LNCaP clone FGC (cell line): ENCODE data around the gene CDKAL1.

Experiments used
- DNase-seq: peaks from one replicate; pipeline ENCODE4 v3.0.0-alpha.2; 2011; ENCODE audit warnings: low read depth
- H3K4me3 ChIP-seq: 2 replicates; pipeline ENCODE4 v1.5.1; 2011; ENCODE audit warnings: mild to moderate bottlenecking, low read depth, low read length, control low read depth
- CTCF ChIP-seq: IDR thresholded peaks from 2 replicates; pipeline ENCODE4 v1.5.1; 2012; ENCODE audit warnings: mild to moderate bottlenecking; ENCODE audit not compliant: control insufficient read depth, insufficient read depth; ENCODE audit errors: extremely low read depth

The CDKAL1 gene

DNA sequence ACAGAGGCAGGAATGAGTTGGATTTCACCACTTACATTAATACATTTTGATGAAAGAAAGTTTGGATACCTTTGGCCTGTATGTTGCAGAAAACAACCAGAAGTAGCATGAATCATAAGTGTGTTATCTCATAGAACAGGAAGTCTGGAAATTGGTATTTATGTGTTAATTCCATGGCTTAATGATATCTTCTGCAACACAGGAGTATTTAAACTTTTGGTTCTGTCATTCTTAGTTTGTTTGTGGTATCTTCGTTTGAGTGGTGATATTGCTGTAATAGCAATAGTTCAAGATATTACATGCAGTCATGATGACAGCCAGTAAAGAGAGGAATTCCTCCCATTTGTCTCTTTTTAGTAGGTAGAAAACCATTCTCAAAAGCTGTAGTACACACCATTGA is 177.3 kb downstream of the CDKAL1 start:
- no peak for DNase-seq
- TF ChIP-seq CTCF: no peak
- H3K4me3 ChIP-seq: no peak overlapping the region

- no peak for TF ChIP-seq CTCF
- DNase-seq: no peak
- H3K4me3 ChIP-seq: no peak overlapping the region
Measured at GRCh38 chr6:20712011-20712410, 177.8 kb downstream of the CDKAL1 start.

GRCh38 chr6:20715135-20715806 is 181.0 kb downstream of the CDKAL1 start:
- no peak overlapping the region for H3K4me3 ChIP-seq
- TF ChIP-seq CTCF: no peak

DNA sequence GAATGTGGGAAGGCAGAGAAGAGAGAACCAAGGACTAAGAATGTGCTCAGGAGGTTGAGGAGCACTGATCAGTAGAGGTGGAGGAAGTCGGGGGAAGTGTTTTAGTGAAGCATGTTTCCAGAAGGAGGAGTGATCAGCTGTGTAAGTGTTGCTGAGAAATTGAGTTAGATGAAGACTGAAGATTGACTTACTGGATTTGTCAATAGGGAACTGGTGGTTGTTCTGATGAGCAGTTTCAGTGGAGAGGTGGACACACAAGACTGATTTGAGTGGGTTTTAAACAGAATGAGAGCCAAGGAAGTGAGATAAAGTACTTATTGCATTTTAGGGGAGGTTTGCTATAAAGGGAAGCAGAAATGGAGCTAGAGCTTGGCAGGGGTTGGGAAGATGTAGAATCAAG is 182.6 kb downstream of the CDKAL1 start:
- no peak overlapping the region for H3K4me3 ChIP-seq
- no peak for TF ChIP-seq CTCF
- DNase-seq: no peak

More at GRCh38 chr6:20715135-20715806, 181.0 kb downstream of the CDKAL1 start:
- no peak for DNase-seq

DNA sequence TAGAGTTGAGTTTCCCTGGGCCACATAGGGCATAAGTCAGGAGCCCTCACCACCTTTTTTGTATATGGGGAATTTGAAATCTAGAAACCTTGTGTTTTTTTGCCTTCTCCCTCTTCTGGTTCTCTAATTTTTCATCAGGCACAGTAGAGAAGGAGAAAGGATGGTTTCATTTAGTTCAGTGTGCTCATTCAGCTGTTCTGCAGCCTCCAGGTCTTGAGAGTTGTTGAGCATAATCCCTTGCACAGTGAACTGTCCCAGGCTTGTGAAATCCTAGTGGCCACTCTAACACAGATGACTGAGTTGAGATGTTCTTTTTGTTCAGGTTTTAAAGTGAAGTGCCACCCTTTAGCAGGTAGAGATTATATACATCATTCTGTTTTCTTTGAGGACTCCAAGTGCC is 183.5 kb downstream of the CDKAL1 start:
- DNase-seq: no peak
- no peak for TF ChIP-seq CTCF

GRCh38 chr6:20718705-20719653 is 184.7 kb downstream of the CDKAL1 start:
- no peak overlapping the region for H3K4me3 ChIP-seq
- no peak for DNase-seq
- TF ChIP-seq CTCF: no peak

More for the DNA sequence above, 183.5 kb downstream of the CDKAL1 start:
- no peak overlapping the region for H3K4me3 ChIP-seq
